Ureter (tissue), 1 donor: ENCODE measurements around the gene PTP4A2. TPM values are rescaled to one million over a fixed set of nuclear protein-coding genes. Genes with fewer than 3 reads are reported as not detected.

Source experiments
- DNase-seq: peaks from one replicate; pipeline ENCODE4 v3.0.0-alpha.2; 2020; ENCODE audit warnings: low spot score
- total RNA-seq: library from RNA; stranded (reverse); gene quantifications from one replicate; pipeline ENCODE4 v1.2.4, GENCODE V29; 2023
- donor health status: DM: yes; HTN: yes; CAD: no.

PTP4A2 gene
- total RNA-seq, 1 donor from 2014 or later = 416 TPM

DNA sequence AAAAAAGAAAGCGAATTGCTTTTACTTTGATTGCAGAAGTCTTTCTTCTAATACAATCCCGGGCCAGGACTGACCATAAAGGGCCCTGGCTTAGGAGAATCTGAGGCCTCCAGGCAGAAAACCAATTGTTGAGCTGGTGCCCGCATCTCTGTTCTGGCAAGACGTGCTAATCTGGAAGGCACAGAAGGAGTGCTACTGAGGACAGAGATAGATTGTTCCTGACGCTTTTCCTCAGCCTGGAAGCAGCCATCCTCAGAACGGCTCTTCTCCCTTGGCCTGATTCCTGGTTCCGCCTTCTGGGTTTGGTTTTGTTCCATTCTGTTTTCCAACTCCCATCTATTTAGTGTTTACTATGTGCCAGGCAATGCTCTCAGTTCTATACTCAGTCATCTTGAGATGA, 77.6 kb downstream of the PTP4A2 start:
- DNase-seq = no peak

DNA sequence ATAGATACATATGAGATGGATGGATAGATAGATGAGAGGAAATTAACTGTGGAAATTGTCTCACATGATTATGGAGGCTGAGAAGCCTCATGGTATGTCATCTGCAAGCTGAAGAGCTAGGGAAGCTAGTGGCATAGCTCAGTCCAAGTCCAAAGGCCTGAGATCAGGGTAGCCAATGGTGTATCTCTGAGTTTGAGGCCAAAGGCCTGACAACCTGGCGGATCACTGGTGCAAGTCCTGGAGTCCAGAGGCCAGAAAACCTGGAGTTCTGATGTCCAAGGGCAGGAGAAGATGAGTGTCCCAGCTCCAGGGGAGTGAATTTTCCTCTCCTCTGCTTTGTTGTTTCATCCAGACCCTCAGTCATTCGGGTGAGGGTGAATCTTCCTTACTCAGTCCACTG, 78.4 kb downstream of the PTP4A2 start:
- no peak for DNase-seq

DNA sequence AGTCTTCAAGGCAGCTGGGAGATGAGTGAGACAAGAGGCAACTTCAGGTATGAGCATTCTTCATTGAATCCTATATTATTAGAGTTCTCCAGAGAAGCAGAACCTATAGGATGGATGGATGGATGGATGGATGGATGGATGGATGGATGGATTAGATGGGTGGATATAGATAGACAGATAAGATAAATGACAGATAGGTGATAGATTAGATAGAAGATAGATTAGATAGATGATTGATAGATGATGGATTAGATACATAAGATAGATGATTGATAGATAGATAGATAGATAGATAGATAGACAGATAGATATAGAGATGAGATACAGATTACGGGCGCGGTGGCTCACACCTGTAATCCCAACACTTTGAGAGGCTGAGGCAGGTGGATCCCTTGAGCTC, 79.1 kb downstream of the PTP4A2 start:
- DNase-seq = no peak

DNA sequence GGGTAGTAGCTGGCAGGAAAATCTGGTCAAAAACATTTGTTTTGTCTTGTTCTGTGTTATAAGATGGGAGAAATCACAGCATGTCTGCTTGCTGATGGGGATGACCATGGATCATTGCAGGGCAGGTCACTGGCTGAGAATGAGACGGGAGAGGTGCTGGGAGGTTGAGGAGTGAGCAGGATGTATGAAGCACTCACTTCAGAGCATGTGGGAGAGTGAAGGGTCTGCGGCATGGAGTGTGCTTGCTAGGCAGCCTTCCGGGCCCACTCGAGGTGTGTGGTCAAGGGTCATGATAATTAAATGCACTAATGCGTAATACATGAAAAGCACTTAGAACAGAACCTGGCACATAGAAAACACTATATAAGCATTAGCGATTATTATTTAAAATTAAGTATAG, 80.3 kb downstream of the PTP4A2 start:
- DNase-seq = no peak

Other genes with a start within 250 kb of the PTP4A2 start
- gene COL16A1, start 234.4 kb downstream of the PTP4A2 start, total RNA-seq = 110 TPM
- 7.5 TPM for gene ADGRB2, start 174.0 kb downstream of the PTP4A2 start, total RNA-seq
- gene SPOCD1, start 122.3 kb downstream of the PTP4A2 start, total RNA-seq = 39.8 TPM
- gene KHDRBS1, start 75.5 kb upstream of the PTP4A2 start, total RNA-seq = 139 TPM
- 21.9 TPM for gene TMEM39B, start 134.6 kb upstream of the PTP4A2 start, total RNA-seq
- gene KPNA6, start 169.7 kb upstream of the PTP4A2 start, total RNA-seq = 63.5 TPM
- 59.6 TPM for gene TXLNA, start 241.3 kb upstream of the PTP4A2 start, total RNA-seq